ENCODE data around the gene ATF5.

GRCh38 chr19:49887665-49888509 lies 41.1 kb upstream of the ATF5 start:
- TF ChIP-seq POLR2A (IDR thresholded peaks at IDR 0.05): no peak
- TF ChIP-seq, protein P1, sequence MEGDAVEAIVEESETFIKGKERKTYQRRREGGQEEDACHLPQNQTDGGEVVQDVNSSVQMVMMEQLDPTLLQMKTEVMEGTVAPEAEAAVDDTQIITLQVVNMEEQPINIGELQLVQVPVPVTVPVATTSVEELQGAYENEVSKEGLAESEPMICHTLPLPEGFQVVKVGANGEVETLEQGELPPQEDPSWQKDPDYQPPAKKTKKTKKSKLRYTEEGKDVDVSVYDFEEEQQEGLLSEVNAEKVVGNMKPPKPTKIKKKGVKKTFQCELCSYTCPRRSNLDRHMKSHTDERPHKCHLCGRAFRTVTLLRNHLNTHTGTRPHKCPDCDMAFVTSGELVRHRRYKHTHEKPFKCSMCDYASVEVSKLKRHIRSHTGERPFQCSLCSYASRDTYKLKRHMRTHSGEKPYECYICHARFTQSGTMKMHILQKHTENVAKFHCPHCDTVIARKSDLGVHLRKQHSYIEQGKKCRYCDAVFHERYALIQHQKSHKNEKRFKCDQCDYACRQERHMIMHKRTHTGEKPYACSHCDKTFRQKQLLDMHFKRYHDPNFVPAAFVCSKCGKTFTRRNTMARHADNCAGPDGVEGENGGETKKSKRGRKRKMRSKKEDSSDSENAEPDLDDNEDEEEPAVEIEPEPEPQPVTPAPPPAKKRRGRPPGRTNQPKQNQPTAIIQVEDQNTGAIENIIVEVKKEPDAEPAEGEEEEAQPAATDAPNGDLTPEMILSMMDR (IDR thresholded peaks at IDR 0.05): no peak

Data from ovary (tissue), 3 donors.